ENCODE data around the gene ALDH3B2.

Gene ALDH3B2

GRCh38 chr11:67617243-67617953 lies 57.0 kb downstream of the ALDH3B2 start:
- DNase-seq (ENCODE audit: extremely low spot score): no peak
- POLR2A ChIA-PET: no interaction called here
- TF ChIP-seq SP1 (IDR thresholded peaks at IDR 0.05) (no peak), TARDBP (IDR thresholded peaks at IDR 0.05) (no peak), FOXM1 (IDR thresholded peaks at IDR 0.05; ENCODE audit: borderline replicate concordance) (no peak), HDGF (IDR thresholded peaks at IDR 0.05; ENCODE audit: borderline replicate concordance) (no peak), FOXK2 (IDR thresholded peaks at IDR 0.05) (no peak), ZNF384 (IDR thresholded peaks at IDR 0.05) (no peak), ELF4 (IDR thresholded peaks at IDR 0.05) (no peak), FOXA1 (IDR thresholded peaks at IDR 0.05) (no peak), SUZ12 (IDR thresholded peaks at IDR 0.05) (no peak), BHLHE40 (IDR thresholded peaks at IDR 0.05; ENCODE audit: borderline replicate concordance) (no peak), CTBP1 (IDR thresholded peaks at IDR 0.05; ENCODE audit: borderline replicate concordance) (no peak), L3MBTL2 (conservative IDR thresholded peaks at IDR 0.05) (no peak), LEF1 (IDR thresholded peaks at IDR 0.05; ENCODE audit: borderline replicate concordance) (no peak), ARNT (IDR thresholded peaks at IDR 0.05) (no peak), NFRKB (IDR thresholded peaks at IDR 0.05) (no peak)
- CTCF ChIA-PET: interaction anchor here (1.1 kb wide), 1 partner anchor 12 kb away, joined by 4 read pairs; the partner anchor contains the start of gene NUDT8

- CTCF ChIA-PET: interaction anchor here (1.8 kb wide), 1 partner anchor 13 kb away, joined by 10 read pairs; the partner anchor contains the start of gene NUDT8
Measured at GRCh38 chr11:67616431-67617242, 57.8 kb downstream of the ALDH3B2 start.

GRCh38 chr11:67615728-67616430 lies 58.5 kb downstream of the ALDH3B2 start:
- ChIA-PET CTCF (interaction anchor here (1.8 kb wide), 1 partner anchor 13 kb away, joined by 10 read pairs; the partner anchor contains the start of gene NUDT8), POLR2A (no interaction called here)
- TF ChIP-seq ELF4 (IDR thresholded peaks at IDR 0.05) (no peak), ARNT (IDR thresholded peaks at IDR 0.05) (no peak), BHLHE40 (IDR thresholded peaks at IDR 0.05; ENCODE audit: borderline replicate concordance) (no peak), HDGF (IDR thresholded peaks at IDR 0.05; ENCODE audit: borderline replicate concordance) (no peak), SUZ12 (IDR thresholded peaks at IDR 0.05) (no peak), FOXM1 (IDR thresholded peaks at IDR 0.05; ENCODE audit: borderline replicate concordance) (no peak)
- no peak for DNase-seq (ENCODE audit: extremely low spot score)

More at GRCh38 chr11:67616431-67617242, 57.8 kb downstream of the ALDH3B2 start:
- TF ChIP-seq SUZ12 (IDR thresholded peaks at IDR 0.05) (no peak), FOXA1 (IDR thresholded peaks at IDR 0.05) (no peak), PKNOX1 (IDR thresholded peaks at IDR 0.05) (no peak)
- POLR2A ChIA-PET: no interaction called here
- DNase-seq (ENCODE audit: extremely low spot score): no peak

- peak; percentile 70 for DNase-seq (ENCODE audit: extremely low spot score)
- no peak for TF ChIP-seq CTBP1 (IDR thresholded peaks at IDR 0.05; ENCODE audit: borderline replicate concordance)
- no peak for TF ChIP-seq BHLHE40 (IDR thresholded peaks at IDR 0.05; ENCODE audit: borderline replicate concordance)
- no peak for TF ChIP-seq ARNT (IDR thresholded peaks at IDR 0.05)
- no peak for TF ChIP-seq LEF1 (IDR thresholded peaks at IDR 0.05; ENCODE audit: borderline replicate concordance)
- no peak for TF ChIP-seq FOXM1 (IDR thresholded peaks at IDR 0.05; ENCODE audit: borderline replicate concordance)
- no peak for TF ChIP-seq L3MBTL2 (conservative IDR thresholded peaks at IDR 0.05)
- ChIA-PET POLR2A (interaction anchor here (0.6 to 3.0 kb wide), 3 partner anchors 14 to 42 kb away, joined by 3 to 13 read pairs (median 4); partner anchors contain the start of gene GSTP1), CTCF (interaction anchor here (0.5 to 2.9 kb wide), 10 partner anchors 9 to 99 kb away, joined by 3 to 15 read pairs (median 4); partner anchors contain the start of gene NUDT8)
Measured at GRCh38 chr11:67614730-67615714, 59.4 kb downstream of the ALDH3B2 start.

GRCh38 chr11:67613960-67614715 lies 60.3 kb downstream of the ALDH3B2 start:
- no peak for TF ChIP-seq FOXM1 (IDR thresholded peaks at IDR 0.05; ENCODE audit: borderline replicate concordance)
- TF ChIP-seq L3MBTL2 (conservative IDR thresholded peaks at IDR 0.05): no peak
- TF ChIP-seq BHLHE40 (IDR thresholded peaks at IDR 0.05; ENCODE audit: borderline replicate concordance): no peak
- TF ChIP-seq ZNF384 (IDR thresholded peaks at IDR 0.05): no peak
- TF ChIP-seq NFRKB (IDR thresholded peaks at IDR 0.05): no peak
- no peak for TF ChIP-seq TARDBP (IDR thresholded peaks at IDR 0.05)
- ChIA-PET CTCF (interaction anchor here (0.5 to 2.9 kb wide), 10 partner anchors 8 to 99 kb away, joined by 3 to 15 read pairs (median 4); partner anchors contain the start of gene NUDT8), POLR2A (interaction anchor here (0.6 to 3.0 kb wide), 3 partner anchors 15 to 41 kb away, joined by 3 to 13 read pairs (median 4); partner anchors contain the start of gene GSTP1)
- peak; percentile 66 for DNase-seq (ENCODE audit: extremely low spot score)

All from HEK293T (cell line).